NCI-H345 treated with DMSO at 0.1 percent for 48 hours (cell line): ENCODE data around the gene NUBP2.

Experiments
- DNase-seq: peaks from one replicate; lab custom pipeline; 2025; ENCODE audit not compliant: unreplicated experiment; lab: John Stamatoyannopoulos, UW

NUBP2 gene

GRCh38 chr16:1758923-1759322 lies 23.8 kb upstream of the NUBP2 start:
- DNase-seq = no peak

GRCh38 chr16:1759511-1759910 lies 23.2 kb upstream of the NUBP2 start:
- no peak for DNase-seq

- no peak for DNase-seq
Observed at GRCh38 chr16:1760911-1761310, 21.8 kb upstream of the NUBP2 start.

GRCh38 chr16:1761751-1762150 lies 21.0 kb upstream of the NUBP2 start:
- DNase-seq = no peak

GRCh38 chr16:1762196-1762878 lies 20.4 kb upstream of the NUBP2 start:
- no peak for DNase-seq

GRCh38 chr16:1762879-1763520 lies 19.8 kb upstream of the NUBP2 start:
- DNase-seq = no peak

GRCh38 chr16:1763521-1764511 lies 18.9 kb upstream of the NUBP2 start:
- no peak for DNase-seq

GRCh38 chr16:1764971-1765370 lies 17.8 kb upstream of the NUBP2 start:
- DNase-seq = no peak

GRCh38 chr16:1765826-1766225 lies 16.9 kb upstream of the NUBP2 start:
- no peak for DNase-seq

- no peak for DNase-seq
Observed at GRCh38 chr16:1766231-1766630, 16.5 kb upstream of the NUBP2 start.

- DNase-seq = no peak
Observed at GRCh38 chr16:1766701-1767100, 16.1 kb upstream of the NUBP2 start.

GRCh38 chr16:1767116-1767994 lies 15.4 kb upstream of the NUBP2 start:
- DNase-seq = no peak

- no peak for DNase-seq
Observed at GRCh38 chr16:1768061-1768766, 14.5 kb upstream of the NUBP2 start.

- DNase-seq = no peak
Observed at GRCh38 chr16:1768767-1769401, 13.9 kb upstream of the NUBP2 start.

GRCh38 chr16:1769402-1770300 lies 13.1 kb upstream of the NUBP2 start:
- DNase-seq = no peak

- no peak for DNase-seq
Observed at GRCh38 chr16:1770328-1771187, 12.2 kb upstream of the NUBP2 start.

GRCh38 chr16:1771188-1771863 lies 11.4 kb upstream of the NUBP2 start, which contains the start of gene NME3:
Gene NME3, minus strand, starts transcription at chr16:1771543. Its CDS starts 9 bp downstream, at chr16:1771534.
- DNase-seq = no peak
